Right cardiac atrium (tissue), 5 donors: ENCODE data around the gene GRPEL1. TPM values are rescaled to one million over a fixed set of nuclear protein-coding genes. Genes with fewer than 3 reads are reported as not detected.

Experiments
- ATAC-seq, 2 donors: fragments of 200-7000 bp; cut with Tn5 transposase; one replicate each; pipeline versions ENCODE4 v1.8.0 to v1.9.1; 2020; ENCODE audit warnings: moderate library complexity in 2 of 2, mild to moderate bottlenecking in 1 of 2
- DNase-seq, 3 donors: peaks; one replicate each; pipeline ENCODE4 v3.0.0-alpha.2; 2020
- H3K27ac ChIP-seq: one replicate; pipeline ENCODE4 v1.5.1; 2013; ENCODE audit warnings: mild to moderate bottlenecking, low read length, control low read depth, moderate library complexity
- H3K27me3 ChIP-seq: one replicate; pipeline ENCODE4 v1.6.1; 2013; ENCODE audit not compliant: control insufficient read depth, insufficient read depth
- H3K4me1 ChIP-seq: one replicate; pipeline ENCODE4 v1.6.1; 2013; ENCODE audit warnings: low read length; ENCODE audit not compliant: control insufficient read depth, insufficient read depth
- H3K4me3 ChIP-seq: one replicate; pipeline ENCODE4 v1.5.1; 2013; ENCODE audit warnings: low read length, control low read depth
- H3K9me3 ChIP-seq: one replicate; pipeline ENCODE4 v1.6.1; 2013; ENCODE audit warnings: low read length; ENCODE audit not compliant: control insufficient read depth
- WGBS: extraction: QIAGEN DNeasy Blood & Tissue Kit; methylation state at CpG from one replicate; pipeline ENCODE4 v1.1.7; 2013; 5-methylcytosine and 5-hydroxymethylcytosine counted together
- intact Hi-C, 4 donors: fragments of 100-400 bp; cut with DNase I; formaldehyde crosslinking; loops; one replicate each; pipeline versions ENCODE4 v1.11.0 to v1.14.0; 2022 to 2023
- polyA plus RNA-seq: library from polyadenylated mRNA; stranded (reverse); fragments of 200-250 nt; gene quantifications from one replicate; pipeline ENCODE4 v1.2.3, GENCODE V29; 2013
- total RNA-seq, 4 donors: library from RNA; stranded (reverse); fragmentation: NEBNext Ultra II Directional; extraction: Animal tissue kit (Norgen Biotek cat#: 25700); gene quantifications; one replicate each; pipeline ENCODE4 v1.2.1, GENCODE V29; 2021
- donor health status: healthy with polysubstance abuse.
- donor health status: DM: no; HTN: yes; CAD: no.
- donor health status: DM: no; HTN: no; CAD: no.
- donor health status: DM: no; HTN: yes; CAD: no; lungs with severe emphysema.
- donor health status: DM: yes; HTN: yes; CAD: no.

GRPEL1 gene
- total and polyA plus RNA-seq, 5 donors, result 28.2 to 36.8 (median 32.3) TPM

DNA sequence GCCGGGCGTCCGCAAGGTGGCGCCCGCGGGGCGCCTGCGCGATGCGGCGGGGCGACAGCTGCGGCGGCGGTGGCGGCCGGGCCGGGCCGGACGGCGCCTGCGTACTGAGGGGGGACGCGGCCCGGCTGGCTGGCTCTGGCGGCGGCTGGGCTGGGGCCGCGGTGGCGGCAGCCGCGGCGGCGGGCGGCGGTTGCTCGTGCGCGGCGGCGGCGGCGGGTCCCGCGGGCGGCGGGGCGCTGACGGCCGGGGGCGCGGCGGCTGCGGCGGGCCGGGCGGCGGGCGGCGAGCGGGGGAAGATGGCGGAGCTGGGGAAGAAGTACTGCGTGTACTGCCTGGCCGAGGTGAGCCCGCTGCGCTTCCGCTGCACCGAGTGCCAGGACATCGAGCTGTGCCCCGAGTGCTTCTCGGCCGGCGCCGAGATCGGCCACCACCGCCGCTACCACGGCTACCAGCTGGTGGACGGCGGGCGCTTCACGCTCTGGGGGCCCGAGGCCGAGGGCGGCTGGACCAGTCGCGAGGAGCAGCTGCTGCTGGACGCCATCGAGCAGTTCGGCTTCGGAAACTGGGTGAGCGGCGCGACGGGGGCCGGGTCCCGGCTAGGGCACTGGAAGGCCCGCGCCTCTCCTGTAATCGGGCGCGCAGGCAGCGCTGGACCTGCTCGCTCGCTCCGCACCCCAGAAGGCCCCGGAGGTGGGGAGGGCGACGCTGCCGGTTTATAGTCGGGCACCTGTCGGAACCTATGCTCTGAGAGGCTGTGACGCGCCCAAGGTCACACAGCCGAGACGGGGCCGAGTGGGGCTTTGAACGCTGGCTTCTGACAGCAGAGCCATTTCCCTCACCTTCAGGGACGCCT, 24.4 kb downstream of the GRPEL1 start, which contains the start of gene TADA2B:
Gene TADA2B, plus strand, starts transcription at position 89 of the 853 bp plus-strand sequence. Its CDS starts 208 bp downstream, at position 297.
- Histone ChIP-seq H3K27ac (peak within 1 kb of the TSS; percentile 90), H3K27me3 (no peaks in the 10 kb centered on the region), H3K4me1 (peaks cover 11% of the 10 kb centered on the region), H3K4me3 (peak within 1 kb of the TSS; percentile 68), H3K9me3 (no peaks in the 10 kb centered on the region)
- under 1% methylated on average over 117 of the region's 119 CpGs for WGBS
- ATAC-seq, result peak; percentile 6 to 11
- intact Hi-C loops, result loop anchor here in 1 of 4 donors (5.0 kb wide), 1 partner anchor 51 kb away; no protein-coding TSS in a partner anchor
- DNase-seq, result peak; percentile 68 to 83 (median 82)

- peak overlapping the region; percentile 14 for H3K27ac ChIP-seq
- H3K9me3 ChIP-seq, result no peaks in the 10 kb centered on the region
- peak; percentile 96 to 97 for ATAC-seq
- DNase-seq, result peak; percentile 97 to 99 (median 99)
- under 1% methylated on average over 90 of the region's 90 CpGs for WGBS
- intact Hi-C loops, result loop anchor here in 1 of 4 donors (5.0 kb wide), 1 partner anchor 50 kb away; no protein-coding TSS in a partner anchor
- H3K27me3 ChIP-seq, result no peaks in the 10 kb centered on the region
- H3K4me1 ChIP-seq, result peaks cover 11% of the 10 kb centered on the region
- H3K4me3 ChIP-seq, result peak overlapping the region; percentile 55
Observed at GRCh38 chr4:7042503-7043283, 25.2 kb downstream of the GRPEL1 start.

- H3K4me3 ChIP-seq, result peak overlapping the region; percentile 55
- no peaks in the 10 kb centered on the region for H3K27me3 ChIP-seq
- ATAC-seq, result no peak
- DNase-seq, result peak in 2 of 3 donors; percentile 83 to 85
- intact Hi-C loops, result loop anchor here in 1 of 4 donors (5.0 kb wide), 1 partner anchor 50 kb away; no protein-coding TSS in a partner anchor
- H3K9me3 ChIP-seq, result no peaks in the 10 kb centered on the region
- peaks cover 10% of the 10 kb centered on the region for H3K4me1 ChIP-seq
- WGBS, result 18% methylated on average over 42 of the region's 42 CpGs
- peak overlapping the region; percentile 14 for H3K27ac ChIP-seq
Observed at GRCh38 chr4:7041801-7042502, 25.9 kb downstream of the GRPEL1 start.

GRCh38 chr4:7041246-7041645, 26.6 kb downstream of the GRPEL1 start:
- DNase-seq, result no peak
- no peak for ATAC-seq
- 94% methylated on average over 19 of the region's 19 CpGs for WGBS
- Histone ChIP-seq H3K9me3 (no peaks in the 10 kb centered on the region), H3K27me3 (no peaks in the 10 kb centered on the region), H3K4me1 (peaks cover 5% of the 10 kb centered on the region), H3K27ac (no peak overlapping the region), H3K4me3 (no peak overlapping the region)
- intact Hi-C loops, result loop anchor here in 1 of 4 donors (5.0 kb wide), 1 partner anchor 49 kb away; no protein-coding TSS in a partner anchor

DNA sequence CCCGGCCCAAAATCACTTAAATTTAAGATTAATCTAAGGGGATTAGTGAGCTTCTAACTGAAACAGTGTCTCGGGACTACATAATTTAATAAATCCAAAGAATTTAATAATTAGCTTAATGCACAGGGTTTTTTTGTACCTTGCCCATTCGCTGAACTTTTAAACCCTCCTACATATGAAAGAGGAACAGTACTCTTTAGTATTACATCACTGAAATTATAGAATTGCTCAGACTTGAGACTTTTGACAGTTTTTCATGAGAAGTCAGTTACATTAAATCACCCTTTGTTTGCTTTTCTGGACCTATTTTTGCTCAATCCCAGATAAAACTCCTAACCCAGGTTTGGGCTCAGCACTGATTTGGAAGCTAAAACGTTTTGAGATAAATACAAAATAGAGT, 27.1 kb downstream of the GRPEL1 start:
- H3K27me3 ChIP-seq, result no peaks in the 10 kb centered on the region
- intact Hi-C loops, result loop anchor here in 1 of 4 donors (5.0 kb wide), 1 partner anchor 48 kb away; no protein-coding TSS in a partner anchor
- no peak for DNase-seq
- peaks cover 5% of the 10 kb centered on the region for H3K4me1 ChIP-seq
- 84% methylated on average over 4 of the region's 4 CpGs for WGBS
- no peak for ATAC-seq
- H3K27ac ChIP-seq, result no peak overlapping the region
- no peak overlapping the region for H3K4me3 ChIP-seq
- H3K9me3 ChIP-seq, result no peaks in the 10 kb centered on the region

DNA sequence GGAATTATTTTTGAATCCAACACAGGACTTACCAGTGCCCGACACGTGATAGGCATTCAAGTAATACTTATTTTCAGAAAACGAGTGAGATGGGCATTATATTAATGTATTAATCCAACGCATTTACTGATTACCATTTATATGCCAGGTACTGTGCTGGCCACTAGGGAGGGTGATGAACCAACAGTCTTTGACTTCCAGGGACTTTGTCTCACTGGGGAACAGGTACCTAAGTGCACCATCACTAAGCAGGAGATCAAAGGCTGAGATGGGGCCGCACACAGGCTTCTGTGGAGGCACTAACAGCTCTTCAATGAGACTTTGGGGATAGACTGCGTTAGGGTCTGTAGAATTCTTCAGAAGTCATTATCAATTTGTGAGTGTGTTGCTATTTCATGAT, 30.4 kb downstream of the GRPEL1 start:
- ATAC-seq, result no peak
- intact Hi-C loops, result no loop called here
- Histone ChIP-seq H3K27me3 (no peaks in the 10 kb centered on the region), H3K4me1 (no peaks in the 10 kb centered on the region), H3K9me3 (no peaks in the 10 kb centered on the region), H3K4me3 (no peak overlapping the region), H3K27ac (no peak overlapping the region)
- 56% methylated on average over 6 of the region's 6 CpGs for WGBS
- DNase-seq, result no peak

DNA sequence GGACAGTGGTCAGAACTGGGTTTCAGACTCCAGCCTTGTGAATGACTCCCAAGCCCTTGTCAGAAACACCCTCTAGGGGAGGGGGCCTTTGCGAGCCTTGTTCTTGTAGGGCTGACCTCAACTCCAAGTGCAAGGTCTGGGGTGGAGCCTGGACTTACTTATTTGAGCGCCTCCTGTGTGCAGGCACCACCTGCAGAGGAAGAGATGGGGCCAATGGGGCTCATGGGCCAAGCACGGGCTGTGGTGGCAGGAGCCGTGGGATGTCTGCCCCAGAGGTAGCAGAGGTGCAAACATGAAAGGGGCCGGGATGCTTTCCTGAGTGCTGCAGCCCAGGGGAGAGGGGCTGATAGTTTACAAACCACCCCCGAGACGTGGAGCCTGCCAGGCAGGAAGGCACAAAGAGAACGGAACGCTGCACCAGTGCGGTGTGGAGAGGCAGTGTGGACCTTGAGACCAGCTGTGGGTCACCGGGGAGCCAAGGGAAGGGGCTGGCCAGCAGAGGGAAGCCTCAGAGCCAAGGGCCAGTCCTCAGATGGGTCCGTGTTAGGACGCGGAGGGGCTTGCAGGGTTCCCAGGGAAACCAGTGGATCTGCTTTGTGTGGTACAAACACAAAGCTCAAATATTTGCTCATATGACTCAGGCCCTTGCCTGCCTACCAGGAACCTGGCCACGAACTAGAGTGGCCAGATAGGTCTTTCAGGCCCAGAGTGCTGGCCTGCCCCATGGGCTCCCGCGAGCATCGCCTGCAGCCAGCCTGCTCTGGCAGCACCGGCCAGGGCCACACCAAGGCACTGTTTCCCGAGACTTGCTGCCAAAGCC, 33.4 kb downstream of the GRPEL1 start:
- WGBS, result 65% methylated on average over 20 of the region's 20 CpGs
- Histone ChIP-seq H3K9me3 (no peaks in the 10 kb centered on the region), H3K27me3 (no peaks in the 10 kb centered on the region), H3K4me3 (no peak overlapping the region), H3K4me1 (no peaks in the 10 kb centered on the region), H3K27ac (no peak overlapping the region)
- ATAC-seq (peak; percentile 38 to 45), DNase-seq (no peak)
- intact Hi-C loops, result loop anchor here in 1 of 4 donors (5.0 kb wide), 1 partner anchor 38 kb away; no protein-coding TSS in a partner anchor

GRCh38 chr4:7032596-7032995, 35.3 kb downstream of the GRPEL1 start:
- intact Hi-C loops, result loop anchor here in 1 of 4 donors (5.0 kb wide), 1 partner anchor 40 kb away; no protein-coding TSS in a partner anchor

DNA sequence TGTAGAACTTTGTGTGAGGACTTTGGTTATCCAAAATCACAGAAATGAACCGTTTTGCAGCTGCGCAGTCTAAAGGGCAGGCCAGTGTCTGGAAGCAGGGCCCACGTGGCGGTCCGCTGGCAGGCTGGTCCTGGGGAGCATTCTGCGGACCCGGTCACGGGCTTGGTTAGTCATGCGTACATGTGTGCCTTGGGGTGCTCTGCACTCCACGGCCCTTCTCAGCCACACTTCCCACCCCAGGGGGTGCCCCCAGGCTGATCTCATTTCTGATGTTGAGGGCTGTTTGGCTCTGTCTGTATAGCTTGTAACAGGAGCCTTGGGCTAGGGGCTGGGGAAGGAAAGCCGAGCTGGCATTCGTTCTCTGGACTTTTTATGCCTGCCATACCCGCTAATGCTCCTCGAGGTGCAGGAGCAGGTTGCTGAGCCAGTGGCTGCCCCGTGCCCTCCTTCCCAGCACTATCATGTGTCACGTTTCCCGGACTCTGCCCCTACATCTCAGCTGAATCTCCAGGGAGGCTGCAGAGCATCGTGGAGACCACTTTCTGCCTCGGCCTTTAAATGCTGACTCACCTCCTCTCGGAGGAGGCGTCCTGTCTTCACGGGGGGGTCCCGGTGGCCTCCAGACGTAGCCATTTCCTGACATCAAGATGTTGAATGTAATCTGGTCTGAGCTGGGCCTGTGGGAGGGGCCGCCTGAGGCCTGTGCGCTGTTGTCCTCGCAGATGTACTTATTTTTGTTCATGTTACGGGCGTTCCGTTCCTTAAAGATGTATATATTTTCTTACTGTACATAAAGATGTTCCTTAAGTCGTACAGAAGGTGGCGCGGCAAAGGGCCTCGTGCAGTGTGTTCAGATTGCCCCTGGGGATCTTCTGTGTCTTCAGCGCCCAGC, 36.1 kb downstream of the GRPEL1 start:
- ATAC-seq, result no peak

More at GRCh38 chr4:7032596-7032995, 35.3 kb downstream of the GRPEL1 start:
- ATAC-seq (no peak), DNase-seq (no peak)
- Histone ChIP-seq H3K4me1 (no peaks in the 10 kb centered on the region), H3K27ac (no peak overlapping the region), H3K9me3 (no peaks in the 10 kb centered on the region), H3K27me3 (no peaks in the 10 kb centered on the region), H3K4me3 (no peak overlapping the region)
- 88% methylated on average over 8 of the region's 8 CpGs for WGBS

More for the DNA sequence above, 36.1 kb downstream of the GRPEL1 start:
- no peak overlapping the region for H3K4me3 ChIP-seq
- DNase-seq, result no peak
- H3K27ac ChIP-seq, result no peak overlapping the region
- no peaks in the 10 kb centered on the region for H3K9me3 ChIP-seq
- no peaks in the 10 kb centered on the region for H3K27me3 ChIP-seq
- H3K4me1 ChIP-seq, result no peaks in the 10 kb centered on the region
- WGBS, result 77% methylated on average over 35 of the region's 35 CpGs
- intact Hi-C loops, result loop anchor here in 1 of 4 donors (5.0 kb wide), 1 partner anchor 40 kb away; no protein-coding TSS in a partner anchor
